ENCODE measurements around the gene GRM4. TPM values are rescaled to one million over a fixed set of nuclear protein-coding genes. Genes with fewer than 3 reads are reported as not detected.

The GRM4 gene
- total RNA-seq, 1 experiment from 2014 or later, result 5.6 TPM

GRCh38 chr6:33999567-33999966 lies 146.3 kb downstream of the GRM4 start:
- no peak overlapping the region for H3K23ac ChIP-seq (ENCODE audit: insufficient read length, low read depth, low read length)
- Mint-ChIP-seq H3K4me3 (no peak overlapping the region), H3K36me3 (ENCODE audit: insufficient read depth in 1 of 3, low read depth in 3 of 3) (peaks cover 0 to 4% (median 0%) of the 10 kb centered on the region in 3 experiments; a peak in 1 of 7 replicates), H3K4me1 (peaks cover 0 to 7% of the 10 kb centered on the region in 2 experiments; a peak in 2 of 4 replicates), H3K27me3 (ENCODE audit: low read depth) (peaks cover 44% of the 10 kb centered on the region), H3K9me3 (peaks cover 5 to 6% of the 10 kb centered on the region in 2 experiments; a peak in 3 of 5 replicates), H3K27ac (no peak overlapping the region)
- no peak overlapping the region for H2BK20ac ChIP-seq (ENCODE audit: low read depth, low read length, poor library complexity, severe bottlenecking)
- no peak overlapping the region for H2BK12ac ChIP-seq (ENCODE audit: insufficient read length, low read depth, low read length)
- no peak for DNase-seq
- no peak overlapping the region for H2BK15ac ChIP-seq (ENCODE audit: low read depth, low read length)
- H3K4me2 ChIP-seq (ENCODE audit: insufficient read depth, insufficient read length, low read length), result no peak overlapping the region
- H3K18ac ChIP-seq (ENCODE audit: insufficient read length, low read depth, low read length), result no peak overlapping the region
- H3K4me1 ChIP-seq (ENCODE audit: insufficient read depth, low read length), result no peaks in the 10 kb centered on the region
- H3K23me2 ChIP-seq (ENCODE audit: insufficient read length, low read depth, low read length, poor library complexity, severe bottlenecking), result no peaks in the 10 kb centered on the region
- H3K56ac ChIP-seq (ENCODE audit: insufficient read length, low read depth, low read length), result no peak overlapping the region
- H4K20me1 ChIP-seq (ENCODE audit: control insufficient read depth, insufficient read depth, insufficient read length), result no peaks in the 10 kb centered on the region
- H4K5ac ChIP-seq (ENCODE audit: insufficient read length, low read depth, low read length), result no peak overlapping the region
- no peak overlapping the region for H3K27ac ChIP-seq (ENCODE audit: insufficient read length, low read depth, low read length)
- H3T11ph ChIP-seq (ENCODE audit: low read length), result no peak overlapping the region
- H2AK5ac ChIP-seq (ENCODE audit: insufficient read length, low read length), result no peak overlapping the region
- no CpG with 5 or more reads among the region's 4 CpGs for WGBS (ENCODE audit: extremely low coverage, insufficient read length, low lambda C conversion rate)
- no peak overlapping the region for H2BK5ac ChIP-seq (ENCODE audit: insufficient read length, low read length)
- no peak overlapping the region for H2AFZ ChIP-seq (ENCODE audit: low read length)
- H4K91ac ChIP-seq (ENCODE audit: insufficient read length, low read depth, low read length), result no peak overlapping the region
- peaks cover 7% of the 10 kb centered on the region for H3K27me3 ChIP-seq (ENCODE audit: insufficient read depth, low read length)
- no peak for TF ChIP-seq CTCF (conservative IDR thresholded peaks at IDR 0.05)
- no peaks in the 10 kb centered on the region for H3K9me3 ChIP-seq (ENCODE audit: control insufficient read depth, low read depth, low read length)
- no peaks in the 10 kb centered on the region for H3K79me2 ChIP-seq (ENCODE audit: insufficient read depth, low read length)
- no peak overlapping the region for H3K9ac ChIP-seq (ENCODE audit: extremely low read depth, insufficient read length, low read length)
- no peak overlapping the region for H2BK120ac ChIP-seq (ENCODE audit: low read depth, low read length, poor library complexity, severe bottlenecking)
- H3K4ac ChIP-seq (ENCODE audit: low read depth, low read length), result no peak overlapping the region
- no peaks in the 10 kb centered on the region for H3K79me1 ChIP-seq (ENCODE audit: insufficient read depth, low read depth, low read length, poor library complexity, severe bottlenecking)
- H3K14ac ChIP-seq (ENCODE audit: insufficient read depth, low read length), result no peak overlapping the region
- H4K8ac ChIP-seq (replicated peaks; ENCODE audit: insufficient read length, low read depth, low read length), result no peak overlapping the region

Data from H9 (cell line).